Ovary (tissue), 9 donors: Measurements from ENCODE around the gene TNFRSF6B. TPM values are rescaled to one million over a fixed set of nuclear protein-coding genes. Genes with fewer than 3 reads are reported as not detected.

Experiments used
- DNase-seq, 5 donors: peaks; one replicate each; pipeline ENCODE4 v3.0.0-alpha.2; 2019 to 2020
- H3K27ac ChIP-seq, 2 donors: fragments of 200-600 bp; one replicate each; pipeline versions ENCODE4 v1.5.1 to v1.8.0; 2019 to 2022
- H3K27me3 ChIP-seq: fragments of 200-600 bp; one replicate; pipeline ENCODE4 v1.8.0; 2022
- H3K36me3 ChIP-seq: fragments of 200-600 bp; sonication (generic); one replicate; pipeline ENCODE4 v1.5.1; 2019
- H3K4me1 ChIP-seq: one replicate; pipeline ENCODE4 v1.8.1; 2013; ENCODE audit warnings: mild to moderate bottlenecking, moderate library complexity; ENCODE audit not compliant: insufficient read depth
- H3K4me3 ChIP-seq: fragments of 200-600 bp; sonication (generic); one replicate; pipeline ENCODE4 v1.5.1; 2017
- H3K9me3 ChIP-seq, 2 donors: fragments of 200-600 bp in 1 of 2; sonication (generic) in 1 of 2; one replicate each; pipeline versions ENCODE4 v1.5.1 to v1.8.1; 2013 to 2019; ENCODE audit warnings: mild to moderate bottlenecking in 1 of 2, moderate library complexity in 1 of 2
- EP300 ChIP-seq: sonication (generic); formaldehyde crosslinking; IDR thresholded peaks from one replicate; pipeline ENCODE4 v1.6.1; 2017; ENCODE audit warnings: antibody characterized with exemption
- POLR2A ChIP-seq: fragments of 450-650 bp; IDR thresholded peaks from one replicate; pipeline ENCODE4 v1.6.1; 2017; ENCODE audit warnings: antibody characterized with exemption, mild to moderate bottlenecking, moderate library complexity
- WGBS, 3 donors: extraction: QIAGEN DNeasy Blood & Tissue Kit in 1 of 3; methylation state at CpG; one replicate each; pipeline versions ENCODE4 v1.1.5 to v1.1.7; 2013 to 2017; 5-methylcytosine and 5-hydroxymethylcytosine counted together
- intact Hi-C, 4 donors: fragments of 100-400 bp; cut with DNase I; formaldehyde crosslinking; loops; one replicate each; pipeline versions ENCODE4 v1.11.0 to v1.15.1; 2022 to 2023
- polyA plus RNA-seq, 2 donors: library from polyadenylated mRNA; stranded (reverse); fragments of 200-250 nt in 1 of 2; fragments of 350-450 nt in 1 of 2; fragmentation: Illumina TruSeq in 1 of 2; extraction: RNeasy Lipid Tissue Mini Kit (QIAGEN cat#74804) in 1 of 2; gene quantifications; one replicate each; pipeline ENCODE4 v1.2.3, GENCODE V29; 2013 to 2014
- total RNA-seq, 7 donors: library from RNA; depleted of rRNA in 2 of 7; stranded (reverse); fragments of >200 nt in 2 of 7; fragmentation: NEBNext Ultra II Directional in 3 of 7; extraction: Animal tissue kit (Norgen Biotek cat#: 25700) in 3 of 7; gene quantifications; one replicate each; pipeline versions ENCODE4 v1.1.0 to v1.2.4, GENCODE V29; 2016 to 2023
- TF ChIP-seq, protein P1 (sequence below), 3 donors: fragments of 450-650 bp in 2 of 3; fragments of 200-600 bp in 1 of 3; IDR thresholded peaks; one replicate each; pipeline versions ENCODE4 v1.5.1 to v1.8.0; 2016 to 2022; ENCODE audit warnings: antibody characterized with exemption in 3 of 3, mild to moderate bottlenecking in 1 of 3
- donor health status: DM: no; HTN: no; CAD: no; lungs with moderate emphysema.
- donor health status: DM: no; HTN: no; CAD: no.
- donor health status: Bipolar disorder and iron deficiency.
- donor health status: DM: yes; HTN: yes; CAD: no.
- donor health status: DM: no; HTN: no; CAD: no.
- donor health status: DM: yes; HTN: yes; CAD: no.

Gene TNFRSF6B
- total and polyA plus RNA-seq, 9 donors, result 2.0 to 7.0 (median 4.2) TPM; not detected in 1

GRCh38 chr20:63655249-63655648 is 41.2 kb upstream of the TNFRSF6B start:
- Histone ChIP-seq H3K36me3 (no peaks in the 10 kb centered on the region), H3K4me3 (no peak overlapping the region), H3K9me3 (no peaks in the 10 kb centered on the region), H3K27ac (no peak overlapping the region), H3K27me3 (no peaks in the 10 kb centered on the region), H3K4me1 (peaks cover 25% of the 10 kb centered on the region)
- peak in 1 of 5 donors; percentile 57 for DNase-seq
- 71 to 83% (median 75%) methylated on average over 4 of the region's 4 CpGs for WGBS, 3 donors
- TF ChIP-seq EP300 (no peak), POLR2A (no peak)
- TF ChIP-seq, protein P1, sequence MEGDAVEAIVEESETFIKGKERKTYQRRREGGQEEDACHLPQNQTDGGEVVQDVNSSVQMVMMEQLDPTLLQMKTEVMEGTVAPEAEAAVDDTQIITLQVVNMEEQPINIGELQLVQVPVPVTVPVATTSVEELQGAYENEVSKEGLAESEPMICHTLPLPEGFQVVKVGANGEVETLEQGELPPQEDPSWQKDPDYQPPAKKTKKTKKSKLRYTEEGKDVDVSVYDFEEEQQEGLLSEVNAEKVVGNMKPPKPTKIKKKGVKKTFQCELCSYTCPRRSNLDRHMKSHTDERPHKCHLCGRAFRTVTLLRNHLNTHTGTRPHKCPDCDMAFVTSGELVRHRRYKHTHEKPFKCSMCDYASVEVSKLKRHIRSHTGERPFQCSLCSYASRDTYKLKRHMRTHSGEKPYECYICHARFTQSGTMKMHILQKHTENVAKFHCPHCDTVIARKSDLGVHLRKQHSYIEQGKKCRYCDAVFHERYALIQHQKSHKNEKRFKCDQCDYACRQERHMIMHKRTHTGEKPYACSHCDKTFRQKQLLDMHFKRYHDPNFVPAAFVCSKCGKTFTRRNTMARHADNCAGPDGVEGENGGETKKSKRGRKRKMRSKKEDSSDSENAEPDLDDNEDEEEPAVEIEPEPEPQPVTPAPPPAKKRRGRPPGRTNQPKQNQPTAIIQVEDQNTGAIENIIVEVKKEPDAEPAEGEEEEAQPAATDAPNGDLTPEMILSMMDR (IDR thresholded peaks at IDR 0.05), result no peak
- intact Hi-C loops, result no loop called here

GRCh38 chr20:63656451-63656850 is 40.0 kb upstream of the TNFRSF6B start:
- DNase-seq, result no peak
- TF ChIP-seq EP300, result no peak
- no peak for TF ChIP-seq POLR2A
- TF ChIP-seq, protein P1 (IDR thresholded peaks at IDR 0.05), result no peak
- intact Hi-C loops, result no loop called here
- no peaks in the 10 kb centered on the region for H3K27me3 ChIP-seq
- no peaks in the 10 kb centered on the region for H3K9me3 ChIP-seq
- no peaks in the 10 kb centered on the region for H3K36me3 ChIP-seq
- H3K27ac ChIP-seq, result peak overlapping the region in 1 of 2 donors; percentile 88
- 89 to 91% (median 89%) methylated on average over 3 of the region's 3 CpGs for WGBS, 3 donors
- peaks cover 20% of the 10 kb centered on the region for H3K4me1 ChIP-seq
- no peak overlapping the region for H3K4me3 ChIP-seq

- TF ChIP-seq, protein P1 (IDR thresholded peaks at IDR 0.05), result no peak
- TF ChIP-seq EP300, result no peak
- TF ChIP-seq POLR2A, result no peak
These were observed 39.1 kb upstream of the TNFRSF6B start for GRCh38 chr20:63657260-63657936.

GRCh38 chr20:63657937-63658748 is 38.3 kb upstream of the TNFRSF6B start, which contains the start of gene RTEL1:
TSS of gene RTEL1 (plus strand) at chr20:63658312. CDS start at chr20:63659403, 1,091 bp downstream.
- intact Hi-C loops, result no loop called here
- WGBS, 3 donors, result 1 to 2% (median 2%) methylated on average over 59 to 73 of the region's 73 CpGs
- H3K4me1 ChIP-seq, result peaks cover 12% of the 10 kb centered on the region
- H3K4me3 ChIP-seq, result peak within 1 kb of the TSS; percentile 68
- H3K36me3 ChIP-seq, result no peaks in the 10 kb centered on the region
- peak; percentile 90 to 94 (median 90) for DNase-seq
- TF ChIP-seq POLR2A, result peak; percentile 60
- TF ChIP-seq EP300, result peak; percentile 31
- TF ChIP-seq, protein P1 (IDR thresholded peaks at IDR 0.05), result peak in 2 of 3 donors; percentile 34 to 53
- peak within 1 kb of the TSS; percentile 65 to 88 for H3K27ac ChIP-seq
- no peaks in the 10 kb centered on the region for H3K27me3 ChIP-seq
- H3K9me3 ChIP-seq, result no peaks in the 10 kb centered on the region

More at GRCh38 chr20:63657260-63657936, 39.1 kb upstream of the TNFRSF6B start:
- H3K27me3 ChIP-seq, result no peaks in the 10 kb centered on the region
- peak in 3 of 5 donors; percentile 35 to 65 (median 57) for DNase-seq
- peak overlapping the region; percentile 68 for H3K4me3 ChIP-seq
- peak overlapping the region; percentile 65 to 88 for H3K27ac ChIP-seq
- peaks cover 12% of the 10 kb centered on the region for H3K4me1 ChIP-seq
- intact Hi-C loops, result no loop called here
- 27 to 34% (median 31%) methylated on average over 30 to 31 of the region's 31 CpGs for WGBS, 3 donors
- H3K9me3 ChIP-seq, result no peaks in the 10 kb centered on the region
- no peaks in the 10 kb centered on the region for H3K36me3 ChIP-seq
